ENCODE data around the gene SYCE3. TPM values are rescaled to one million over a fixed set of nuclear protein-coding genes. Genes with fewer than 3 reads are reported as not detected.
A peak's percentile ranks its signal among the peaks of the same experiment; 100 is the strongest.

The SYCE3 gene
- total RNA-seq, 2 experiments from 2014 or later: not detected

DNA sequence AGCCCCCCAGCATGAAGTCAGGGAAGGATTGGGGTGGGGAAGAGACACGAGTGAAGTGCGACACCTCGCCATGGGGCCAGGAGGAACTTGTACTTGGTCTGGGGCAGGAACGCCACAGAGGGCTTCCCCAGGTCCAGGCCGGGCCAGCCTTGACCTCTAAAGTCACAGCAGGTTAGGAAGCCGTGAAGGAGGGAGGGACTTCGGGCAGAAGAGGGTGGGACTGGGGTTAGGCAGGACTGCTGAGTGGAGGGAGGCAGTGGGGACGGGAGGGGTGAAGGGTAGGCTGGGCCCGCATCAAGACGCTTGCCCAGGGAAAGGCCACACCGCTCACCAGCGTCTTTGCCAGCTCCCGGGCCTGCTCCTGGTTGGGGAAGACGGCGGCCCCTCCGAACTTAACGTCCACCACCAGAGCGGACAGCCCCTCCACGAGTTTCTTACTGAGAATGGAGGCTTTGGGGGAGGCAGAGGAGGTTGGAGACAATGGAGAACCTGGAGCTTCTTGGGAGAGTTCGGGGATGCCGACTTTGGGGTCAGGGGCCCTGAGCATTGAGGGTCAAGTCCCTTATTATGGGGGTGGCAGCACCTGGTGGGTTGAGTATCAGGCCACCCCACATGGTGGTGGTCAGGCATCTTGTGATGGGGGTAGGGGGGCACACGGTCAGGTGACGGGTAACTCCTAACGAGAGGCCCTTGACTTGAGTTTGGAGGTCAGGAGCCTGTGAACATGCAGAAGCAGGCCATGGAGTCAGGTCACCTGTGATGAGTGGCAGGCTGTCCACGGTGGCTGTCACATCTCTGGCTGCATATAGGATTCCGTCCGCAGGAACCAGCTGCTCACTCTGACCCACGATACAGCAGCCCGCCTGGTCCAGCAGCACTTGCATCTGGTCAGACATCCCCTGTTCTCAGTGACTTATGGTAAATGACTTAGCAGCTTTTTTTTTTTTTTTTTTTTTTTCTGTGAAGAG, 35.6 kb downstream of the SYCE3 start:
- H3K9me3 ChIP-seq (ENCODE audit: low read length): no peaks in the 10 kb centered on the region
- CTCF ChIA-PET (ENCODE audit: unreplicated experiment): no interaction called here
- peak; percentile 60 for DNase-seq (ENCODE audit: low spot score)
- peaks cover 4% of the 10 kb centered on the region; the same call in 1 of the 2 replicates for H3K79me2 ChIP-seq (ENCODE audit: insufficient read depth, low read depth, low read length)
- peaks cover 39% of the 10 kb centered on the region for H3K4me1 ChIP-seq (ENCODE audit: insufficient read depth, low read length, poor library complexity, severe bottlenecking)
- H2AFZ ChIP-seq (ENCODE audit: low read length): peak overlapping the region; percentile 31; the same call in 1 of the 2 replicates
- H3K27ac ChIP-seq (ENCODE audit: low read depth, low read length, poor library complexity, severe bottlenecking): peak overlapping the region; percentile 92
- intact Hi-C loops (cut with micrococcal nuclease; ENCODE audit: unreplicated experiment): loop anchor here (2.0 to 5.0 kb wide), 3 partner anchors 36 to 285 kb away; partner anchors contain the start of gene SYCE3
- H3K4me2 ChIP-seq (ENCODE audit: low read length): peak overlapping the region; percentile 86
- POLR2A ChIA-PET: no interaction called here
- no peaks in the 10 kb centered on the region for H4K20me1 ChIP-seq (ENCODE audit: insufficient read depth, low read length)
- peak overlapping the region; percentile 77 for H3K4me3 ChIP-seq (ENCODE audit: low read depth, low read length, poor library complexity, severe bottlenecking)
- H3K36me3 ChIP-seq (ENCODE audit: insufficient read depth, low read length): peaks cover 30% of the 10 kb centered on the region
- BruUV-seq (replicated peaks): no TSS peak
- H3K9me2 ChIP-seq (ENCODE audit: insufficient read depth, low read length): no peaks in the 10 kb centered on the region
- no peak for TF ChIP-seq EZH2phosphoT487 (IDR thresholded peaks at IDR 0.05; ENCODE audit: borderline replicate concordance, low read depth, low read length)
- TF ChIP-seq, protein P1, sequence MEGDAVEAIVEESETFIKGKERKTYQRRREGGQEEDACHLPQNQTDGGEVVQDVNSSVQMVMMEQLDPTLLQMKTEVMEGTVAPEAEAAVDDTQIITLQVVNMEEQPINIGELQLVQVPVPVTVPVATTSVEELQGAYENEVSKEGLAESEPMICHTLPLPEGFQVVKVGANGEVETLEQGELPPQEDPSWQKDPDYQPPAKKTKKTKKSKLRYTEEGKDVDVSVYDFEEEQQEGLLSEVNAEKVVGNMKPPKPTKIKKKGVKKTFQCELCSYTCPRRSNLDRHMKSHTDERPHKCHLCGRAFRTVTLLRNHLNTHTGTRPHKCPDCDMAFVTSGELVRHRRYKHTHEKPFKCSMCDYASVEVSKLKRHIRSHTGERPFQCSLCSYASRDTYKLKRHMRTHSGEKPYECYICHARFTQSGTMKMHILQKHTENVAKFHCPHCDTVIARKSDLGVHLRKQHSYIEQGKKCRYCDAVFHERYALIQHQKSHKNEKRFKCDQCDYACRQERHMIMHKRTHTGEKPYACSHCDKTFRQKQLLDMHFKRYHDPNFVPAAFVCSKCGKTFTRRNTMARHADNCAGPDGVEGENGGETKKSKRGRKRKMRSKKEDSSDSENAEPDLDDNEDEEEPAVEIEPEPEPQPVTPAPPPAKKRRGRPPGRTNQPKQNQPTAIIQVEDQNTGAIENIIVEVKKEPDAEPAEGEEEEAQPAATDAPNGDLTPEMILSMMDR (conservative IDR thresholded peaks at IDR 0.05; ENCODE audit: low read length): no peak

DNA sequence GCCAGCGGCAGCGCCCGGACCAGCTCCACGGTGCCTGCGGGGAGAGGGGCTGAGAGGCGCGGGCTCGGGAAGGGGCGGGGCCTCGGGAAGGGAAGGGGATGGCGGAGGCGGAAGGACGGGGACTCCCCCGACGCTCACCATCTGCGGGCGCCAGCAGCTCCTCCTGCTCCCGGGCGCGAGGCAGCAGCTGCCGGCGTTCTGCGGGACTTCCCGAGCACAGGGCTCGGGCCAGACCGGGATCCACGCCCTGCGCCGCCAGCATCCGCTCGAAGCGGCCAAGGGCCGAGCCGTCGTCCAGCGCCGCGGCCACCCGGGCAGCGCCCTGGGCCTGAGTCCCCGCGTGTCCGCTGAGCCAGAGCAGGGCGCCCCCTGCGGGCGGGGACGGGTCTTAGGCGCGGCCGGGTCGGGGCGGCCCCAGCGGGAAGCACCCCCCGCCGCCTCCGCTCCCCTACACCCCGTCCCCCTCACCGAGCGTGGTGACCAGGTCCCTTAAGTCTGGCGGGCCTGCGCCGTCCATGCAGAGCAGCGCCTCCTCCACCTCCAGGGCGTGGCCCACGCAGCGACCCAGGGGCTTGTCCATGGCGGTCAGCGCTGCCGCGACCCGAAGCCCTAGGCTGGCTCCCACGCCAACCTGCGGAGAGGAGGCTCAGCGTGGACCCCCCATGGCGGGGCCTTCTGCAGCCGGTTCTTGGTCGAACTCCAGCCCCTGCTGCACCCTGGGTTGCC, 36.4 kb downstream of the SYCE3 start:
- Histone ChIP-seq H3K4me1 (ENCODE audit: insufficient read depth, low read length, poor library complexity, severe bottlenecking) (peaks cover 31% of the 10 kb centered on the region), H3K36me3 (ENCODE audit: insufficient read depth, low read length) (peaks cover 38% of the 10 kb centered on the region), H4K20me1 (ENCODE audit: insufficient read depth, low read length) (no peaks in the 10 kb centered on the region), H3K9me2 (ENCODE audit: insufficient read depth, low read length) (no peaks in the 10 kb centered on the region), H3K27ac (ENCODE audit: low read depth, low read length, poor library complexity, severe bottlenecking) (peak overlapping the region; percentile 92), H3K4me3 (ENCODE audit: low read depth, low read length, poor library complexity, severe bottlenecking) (peak overlapping the region; percentile 77), H3K79me2 (ENCODE audit: insufficient read depth, low read depth, low read length) (peaks cover 4% of the 10 kb centered on the region; the same call in 1 of the 2 replicates), H2AFZ (ENCODE audit: low read length) (peak overlapping the region; percentile 31; the same call in 1 of the 2 replicates), H3K4me2 (ENCODE audit: low read length) (peak overlapping the region; percentile 86), H3K9me3 (ENCODE audit: low read length) (no peaks in the 10 kb centered on the region)
- no peak for TF ChIP-seq EZH2phosphoT487 (IDR thresholded peaks at IDR 0.05; ENCODE audit: borderline replicate concordance, low read depth, low read length)
- TF ChIP-seq, protein P1 (conservative IDR thresholded peaks at IDR 0.05; ENCODE audit: low read length): peak; percentile 78
- intact Hi-C loops (cut with micrococcal nuclease; ENCODE audit: unreplicated experiment): loop anchor here (2.0 to 5.0 kb wide), 3 partner anchors 37 to 284 kb away; partner anchors contain the start of gene SYCE3
- no TSS peak for BruUV-seq (replicated peaks)
- CTCF ChIA-PET (ENCODE audit: unreplicated experiment): interaction anchor here (0.5 to 1.6 kb wide), 9 partner anchors 13 to 271 kb away, joined by 3 to 9 read pairs (median 5); partner anchors contain the start of genes LMF2 and NCAPH2
- peak; percentile 85 for DNase-seq (ENCODE audit: low spot score)
- POLR2A ChIA-PET: interaction anchor here (0.6 to 3.3 kb wide), 9 partner anchors 9 to 284 kb away, joined by 3 to 33 read pairs (median 4); partner anchors contain the start of genes LMF2 and NCAPH2

All from OCI-LY7 (cell line).